Kidney (tissue), 14 donors: ENCODE data around the gene TRAPPC5. TPM values are rescaled to one million over a fixed set of nuclear protein-coding genes. Genes with fewer than 3 reads are reported as not detected.

Experiments
- DNase-seq, 5 donors: peaks; one replicate each; pipeline ENCODE4 v3.0.0-alpha.2; 2013 to 2020
- FAIRE-seq: peaks from 2 replicates; lab custom pipeline; 2012; peaks lifted over from hg19 to GRCh38; lab: Jason Lieb, UNC
- H3K27ac ChIP-seq, 2 donors: one replicate each; pipeline ENCODE4 v1.7.0; 2013; ENCODE audit warnings: low read depth in 2 of 2, low read length in 2 of 2, inconsistent platforms in 1 of 2
- H3K27me3 ChIP-seq: one replicate; pipeline ENCODE4 v1.7.1; 2013; ENCODE audit warnings: low read length, inconsistent platforms; ENCODE audit not compliant: control insufficient read depth, insufficient read depth
- H3K36me3 ChIP-seq, 3 donors: one replicate each; pipeline versions ENCODE4 v1.7.0 to v1.7.1; 2013; ENCODE audit warnings: low read length in 3 of 3, control low read depth in 1 of 3, inconsistent platforms in 1 of 3; ENCODE audit not compliant: insufficient read depth in 3 of 3, control insufficient read depth in 2 of 3
- H3K4me1 ChIP-seq, 3 donors: one replicate each; pipeline versions ENCODE4 v1.7.0 to v1.7.1; 2013; ENCODE audit warnings: low read length in 3 of 3, inconsistent platforms in 1 of 3, low read depth in 1 of 3; ENCODE audit not compliant: control insufficient read depth in 2 of 3, insufficient read depth in 2 of 3
- H3K4me3 ChIP-seq, 3 donors: one replicate each; pipeline versions ENCODE4 v1.7.0 to v1.8.1; 2013; ENCODE audit warnings: low read length in 3 of 3, control low read depth in 1 of 3, inconsistent platforms in 1 of 3
- H3K9ac ChIP-seq, 3 donors: one replicate each; pipeline versions ENCODE4 v1.7.0 to v1.7.1; 2013; ENCODE audit warnings: low read length in 3 of 3, control low read depth in 1 of 3, inconsistent platforms in 1 of 3
- H3K9me3 ChIP-seq, 3 donors: one replicate each; pipeline versions ENCODE4 v1.7.0 to v1.7.1; 2013; ENCODE audit warnings: low read length in 3 of 3, control low read depth in 1 of 3, inconsistent platforms in 1 of 3; ENCODE audit not compliant: control insufficient read depth in 2 of 3, insufficient read depth in 1 of 3
- intact Hi-C: fragments of 100-400 bp; cut with DNase I; formaldehyde crosslinking; loops from one replicate; pipeline ENCODE4 v1.11.1; 2022
- polyA plus RNA-seq: library from polyadenylated mRNA; stranded (reverse); fragments of 350-450 nt; fragmentation: Illumina TruSeq; extraction: RNeasy Lipid Tissue Mini Kit (QIAGEN cat#74804); gene quantifications from one replicate; pipeline ENCODE4 v1.2.3, GENCODE V29; 2014; ENCODE audit warnings: low read depth, low replicate concordance; ENCODE audit not compliant: insufficient read depth
- total RNA-seq: library from RNA; stranded (reverse); fragmentation: NEBNext Ultra II Directional; extraction: Animal tissue kit (Norgen Biotek cat#: 25700); gene quantifications from one replicate; pipeline ENCODE4 v1.2.1, GENCODE V29; 2021
- TF ChIP-seq, protein P1 (sequence below): IDR thresholded peaks from 3 replicates; pipeline ENCODE4 v1.5.1; 2012; ENCODE audit warnings: mild to moderate bottlenecking, moderate library complexity, borderline replicate concordance; ENCODE audit not compliant: insufficient read depth; ENCODE audit errors: extremely low read depth
- donor health status: control.
- donor health status: control.
- donor health status: control.
- donor health status: control.
- donor health status: control.
- donor health status: DM: yes; HTN: yes; CAD: no.
- donor health status: Normal renal cell carcinoma (clear cell type).

TRAPPC5 gene
- total and polyA plus RNA-seq, 2 donors from 2014 or later, result 82.6 to 222 TPM

DNA sequence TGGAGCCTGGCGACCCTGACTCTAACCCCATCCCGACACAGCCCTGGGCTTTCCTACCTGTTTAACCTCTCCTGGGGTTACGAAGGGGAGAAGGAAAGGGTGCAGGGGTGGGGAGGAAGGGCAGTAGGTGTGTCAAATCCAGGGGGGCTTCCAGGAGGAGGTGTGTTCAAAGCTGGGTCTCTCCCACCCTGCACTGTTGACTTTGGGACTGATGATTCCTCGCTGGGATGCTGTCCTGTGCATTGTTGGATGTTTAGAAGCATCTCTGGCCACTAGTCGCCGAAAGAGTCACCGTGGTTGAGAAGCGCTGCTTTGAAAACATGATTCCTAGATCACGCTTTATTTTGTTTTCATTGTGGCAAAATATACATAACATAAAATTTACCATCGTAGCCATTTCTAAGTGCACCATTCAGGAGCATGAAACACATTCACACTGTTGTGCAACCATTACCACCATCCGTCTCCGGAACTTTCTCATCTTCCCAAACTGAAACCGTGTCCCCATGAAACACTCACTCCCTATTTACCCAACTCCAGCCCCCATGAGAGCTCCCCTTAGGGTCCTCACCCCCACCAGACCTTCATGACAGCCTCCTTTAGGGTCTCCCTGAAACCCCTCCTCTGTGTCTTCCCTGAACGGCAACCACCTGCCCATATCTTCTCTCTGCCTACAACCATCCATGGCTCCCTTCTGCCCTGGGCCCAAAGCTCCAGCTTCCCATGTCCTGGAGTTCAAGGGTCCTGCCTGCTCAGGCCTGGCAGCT, 25.7 kb downstream of the TRAPPC5 start:
- Histone ChIP-seq H3K9me3 (no peaks in the 10 kb centered on the region), H3K4me3 (no peak overlapping the region), H3K36me3 (no peaks in the 10 kb centered on the region), H3K4me1 (no peaks in the 10 kb centered on the region), H3K27me3 (no peaks in the 10 kb centered on the region), H3K27ac (no peak overlapping the region), H3K9ac (no peak overlapping the region)
- TF ChIP-seq, protein P1, sequence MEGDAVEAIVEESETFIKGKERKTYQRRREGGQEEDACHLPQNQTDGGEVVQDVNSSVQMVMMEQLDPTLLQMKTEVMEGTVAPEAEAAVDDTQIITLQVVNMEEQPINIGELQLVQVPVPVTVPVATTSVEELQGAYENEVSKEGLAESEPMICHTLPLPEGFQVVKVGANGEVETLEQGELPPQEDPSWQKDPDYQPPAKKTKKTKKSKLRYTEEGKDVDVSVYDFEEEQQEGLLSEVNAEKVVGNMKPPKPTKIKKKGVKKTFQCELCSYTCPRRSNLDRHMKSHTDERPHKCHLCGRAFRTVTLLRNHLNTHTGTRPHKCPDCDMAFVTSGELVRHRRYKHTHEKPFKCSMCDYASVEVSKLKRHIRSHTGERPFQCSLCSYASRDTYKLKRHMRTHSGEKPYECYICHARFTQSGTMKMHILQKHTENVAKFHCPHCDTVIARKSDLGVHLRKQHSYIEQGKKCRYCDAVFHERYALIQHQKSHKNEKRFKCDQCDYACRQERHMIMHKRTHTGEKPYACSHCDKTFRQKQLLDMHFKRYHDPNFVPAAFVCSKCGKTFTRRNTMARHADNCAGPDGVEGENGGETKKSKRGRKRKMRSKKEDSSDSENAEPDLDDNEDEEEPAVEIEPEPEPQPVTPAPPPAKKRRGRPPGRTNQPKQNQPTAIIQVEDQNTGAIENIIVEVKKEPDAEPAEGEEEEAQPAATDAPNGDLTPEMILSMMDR, result no peak
- FAIRE-seq, result no peak
- DNase-seq, result no peak
- intact Hi-C loops, result no loop called here

DNA sequence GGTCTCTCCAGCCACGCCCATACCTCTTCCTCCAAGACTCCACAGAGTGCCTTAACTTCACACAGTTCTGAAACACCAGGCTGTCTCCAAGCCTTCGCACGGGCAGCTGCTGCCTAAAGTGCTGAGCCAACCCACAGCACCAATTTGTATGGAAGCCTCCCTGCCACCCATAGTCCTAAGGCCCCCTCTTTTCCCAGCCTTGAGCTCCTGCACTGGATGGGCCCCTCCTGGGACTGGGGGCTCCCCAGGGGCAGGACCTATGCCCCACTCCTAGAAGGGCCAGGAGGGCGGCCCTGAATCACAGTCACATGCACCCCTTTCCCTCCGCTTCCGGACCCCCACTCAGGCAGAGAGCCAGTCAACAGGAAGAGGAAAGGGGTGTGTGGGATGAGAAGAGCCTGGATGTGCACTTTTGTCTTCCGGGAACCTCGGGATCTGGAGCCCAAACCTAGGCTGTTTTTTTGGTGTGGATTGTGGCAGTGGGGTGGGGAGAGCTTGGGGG, 26.4 kb downstream of the TRAPPC5 start:
- DNase-seq (no peak), FAIRE-seq (no peak)
- no peak overlapping the region for H3K4me3 ChIP-seq
- H3K27ac ChIP-seq, result no peak overlapping the region
- H3K9ac ChIP-seq, result no peak overlapping the region
- no peaks in the 10 kb centered on the region for H3K27me3 ChIP-seq
- no peaks in the 10 kb centered on the region for H3K4me1 ChIP-seq
- H3K9me3 ChIP-seq, result no peaks in the 10 kb centered on the region
- TF ChIP-seq, protein P1, result no peak
- H3K36me3 ChIP-seq, result no peaks in the 10 kb centered on the region
- intact Hi-C loops, result no loop called here

DNA sequence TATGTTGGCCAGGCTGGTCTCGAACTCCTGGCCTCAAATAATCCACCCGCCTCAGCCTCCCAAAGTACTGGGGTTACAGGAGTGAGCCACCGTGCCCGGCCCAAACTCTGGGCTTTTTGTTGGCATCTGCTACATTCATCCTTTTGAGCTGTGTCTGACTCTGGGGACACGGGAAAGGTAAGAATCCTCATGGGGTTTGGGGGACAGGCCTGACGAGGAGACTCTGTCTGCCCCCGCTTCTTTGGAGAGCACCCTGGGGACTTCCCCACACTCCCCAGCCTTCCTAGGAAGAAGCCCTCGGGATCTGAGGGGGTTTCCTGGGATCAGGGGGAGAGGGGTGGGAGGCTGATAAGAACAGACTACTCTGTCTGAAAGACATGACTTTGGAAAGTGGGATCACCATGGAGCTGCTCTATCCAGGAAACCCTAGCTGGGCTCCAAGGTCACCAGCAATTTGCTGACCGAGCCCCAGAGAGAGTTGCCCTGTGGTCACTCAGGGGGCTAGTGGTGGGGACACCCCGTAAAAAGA, 29.4 kb downstream of the TRAPPC5 start:
- no peak for FAIRE-seq

More for the DNA sequence above, 29.4 kb downstream of the TRAPPC5 start:
- Histone ChIP-seq H3K9ac (no peak overlapping the region), H3K4me1 (no peaks in the 10 kb centered on the region), H3K27me3 (no peaks in the 10 kb centered on the region), H3K9me3 (no peaks in the 10 kb centered on the region), H3K4me3 (no peak overlapping the region), H3K36me3 (no peaks in the 10 kb centered on the region), H3K27ac (no peak overlapping the region)
- intact Hi-C loops, result no loop called here
- TF ChIP-seq, protein P1, result no peak
- no peak for DNase-seq
